HepG2 (cell line): ENCODE measurements around the gene MAMLD1.

Experiments
- CTCF ChIP-seq: sonication (generic); formaldehyde crosslinking; IDR thresholded peaks from 2 replicates; pipeline ENCODE4 v1.5.0; 2020; ENCODE audit warnings: mild to moderate bottlenecking, missing genetic modification reagents, moderate library complexity
- HMG20B ChIP-seq: conservative IDR thresholded peaks from 2 replicates; pipeline ENCODE4 v1.6.1; 2016; ENCODE audit warnings: missing genetic modification reagents, missing compliant biosample characterization
- POLR2A ChIP-seq, 2 experiments: IDR thresholded peaks; 2 replicates each; pipeline ENCODE4 v1.6.1; 2011; ENCODE audit warnings: low read depth in 2 of 2, low read length in 2 of 2, mild to moderate bottlenecking in 1 of 2, moderate library complexity in 1 of 2; ENCODE audit not compliant: insufficient read depth in 1 of 2
- PRPF4 ChIP-seq: fragments of 200-400 bp; formaldehyde crosslinking; IDR thresholded peaks from 2 replicates; pipeline ENCODE4 v1.6.1; 2016; ENCODE audit warnings: low read length, low read depth; ENCODE audit not compliant: poor library complexity, severe bottlenecking
- ZMAT3 ChIP-seq: sonication (generic); formaldehyde crosslinking; conservative IDR thresholded peaks from 2 replicates; pipeline ENCODE4 v1.7.0; 2021; ENCODE audit warnings: missing genetic modification reagents
- ZNF850 ChIP-seq: sonication (generic); formaldehyde crosslinking; conservative IDR thresholded peaks from 2 replicates; pipeline ENCODE4 v1.9.0; 2021; ENCODE audit warnings: mild to moderate bottlenecking, missing genetic modification reagents

- no peak for TF ChIP-seq ZNF850 (CRISPR knock-in tag)
- TF ChIP-seq PRPF4: no peak
- TF ChIP-seq POLR2A (IDR thresholded peaks at IDR 0.05; ENCODE audit: insufficient read depth in 1 of 2, low read depth in 2 of 2, low read length in 2 of 2): no peak
- TF ChIP-seq ZMAT3 (CRISPR knock-in tag): no peak
- TF ChIP-seq HMG20B (CRISPR knock-in tag): no peak
- no peak for TF ChIP-seq CTCF (CRISPR knock-in tag)
These were observed 49.6 kb upstream of the MAMLD1 start for GRCh38 chrX:150313514-150313913.
